ENCODE results near the gene LGI2.

The LGI2 gene

DNA sequence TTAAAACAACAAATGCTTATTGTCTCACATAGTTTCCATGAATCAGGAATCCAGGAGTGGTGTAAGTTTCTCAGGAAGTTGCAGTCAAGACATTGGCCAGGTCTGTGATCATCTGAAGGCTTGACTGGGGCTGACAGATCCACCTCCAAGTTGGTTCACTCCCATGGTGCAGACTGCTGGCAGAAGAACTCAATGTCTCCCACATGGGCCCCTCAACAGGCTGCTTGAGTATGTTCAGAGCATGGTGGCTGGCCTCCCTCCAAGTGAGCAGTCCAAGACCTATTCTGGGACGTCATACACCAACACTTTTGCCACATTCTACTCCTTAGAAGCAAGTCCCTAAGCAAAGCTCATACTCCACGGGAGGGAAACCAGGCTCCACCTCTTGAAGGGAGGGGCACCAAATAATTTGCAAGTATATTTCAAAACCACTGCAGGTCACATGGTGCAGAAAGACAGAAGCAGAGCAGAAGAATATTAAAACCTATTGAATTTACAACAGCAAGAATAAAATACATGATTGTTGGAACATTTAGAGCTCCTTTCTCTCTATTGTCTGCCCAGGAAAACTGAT is 35.3 kb downstream of the LGI2 start:
- no peak for DNase-seq

DNA sequence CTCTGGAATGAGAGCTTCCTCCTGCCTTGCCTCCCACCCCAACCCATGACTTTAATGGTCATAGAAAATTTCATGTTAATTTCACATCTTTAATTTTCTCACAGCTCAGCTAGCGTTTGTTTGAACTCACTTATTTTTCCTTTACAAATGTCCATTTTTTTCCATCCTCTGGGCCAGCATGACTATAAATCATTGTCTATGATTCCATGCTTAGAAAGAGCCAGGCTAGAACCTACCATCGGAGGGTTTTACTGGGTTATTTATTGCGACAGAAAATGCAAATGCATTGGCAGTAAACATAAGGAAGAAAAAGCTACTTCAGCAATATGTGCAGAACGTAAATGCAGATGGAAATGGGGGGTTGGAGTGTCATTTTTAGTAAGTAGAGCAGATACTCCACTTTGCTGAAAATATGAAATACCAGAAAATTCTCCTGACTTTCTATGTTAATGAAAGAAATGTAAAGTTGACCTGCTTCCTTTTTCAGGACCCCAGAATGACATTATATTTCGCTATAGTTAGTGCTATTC is 37.1 kb downstream of the LGI2 start:
- no peak for DNase-seq

DNA sequence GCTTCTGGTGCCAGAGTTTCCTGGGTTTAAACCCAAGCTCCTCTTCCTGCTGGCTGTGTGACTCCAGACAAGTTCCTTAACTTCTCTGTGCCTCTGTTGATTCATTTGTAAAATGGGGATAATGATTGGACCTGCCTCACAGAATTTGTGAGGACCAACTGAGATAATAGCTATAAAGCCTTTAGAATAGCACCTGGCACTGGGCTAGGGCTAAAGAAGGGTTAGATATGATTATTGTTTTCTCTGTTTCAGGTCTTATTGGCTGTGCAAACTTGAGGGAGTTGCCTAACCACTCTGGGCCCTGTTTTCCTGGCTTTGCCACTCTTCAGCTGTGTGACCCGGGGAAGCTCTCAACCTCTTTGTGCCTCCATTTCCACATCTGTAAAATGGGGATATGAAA is 37.8 kb downstream of the LGI2 start:
- DNase-seq: no peak

DNA sequence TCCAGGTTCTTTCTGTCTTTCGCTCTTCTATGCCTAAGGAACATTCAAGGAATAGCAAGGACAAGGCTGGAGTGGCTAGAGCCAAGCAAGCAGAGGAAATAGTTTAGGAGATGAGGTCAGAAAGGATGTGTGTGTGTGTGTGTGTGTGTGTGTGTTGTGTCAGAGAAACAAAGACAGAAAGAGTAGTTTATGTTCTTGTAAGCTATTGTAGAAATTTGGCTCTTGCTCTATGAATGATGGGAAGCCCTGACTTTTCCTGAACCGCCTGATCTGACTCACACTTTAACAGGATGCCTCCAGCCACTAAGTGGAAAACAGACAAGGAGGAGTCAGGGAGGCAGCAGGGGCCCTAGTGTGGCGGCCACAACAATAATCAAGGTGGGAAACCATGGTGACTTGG is 39.7 kb downstream of the LGI2 start:
- no peak for DNase-seq

DNA sequence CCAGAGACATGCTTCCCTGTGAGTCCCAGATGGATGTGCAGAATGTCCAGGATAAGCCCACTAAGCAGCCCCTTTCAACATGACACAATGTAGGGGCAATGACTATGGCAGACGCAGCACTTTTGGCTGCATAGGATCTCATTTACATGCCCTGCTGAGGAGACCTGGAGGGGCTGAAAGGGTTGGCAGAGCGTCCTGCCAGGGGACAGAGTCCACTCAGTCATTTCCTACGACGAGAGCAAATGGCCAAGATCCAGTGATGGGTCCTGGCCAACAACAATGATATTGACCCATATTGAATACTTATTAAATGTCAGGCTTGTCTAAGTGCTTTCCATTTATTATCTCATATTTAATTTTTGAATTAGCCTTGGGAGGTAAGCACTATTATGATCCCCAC is 41.4 kb downstream of the LGI2 start:
- DNase-seq: no peak

DNA sequence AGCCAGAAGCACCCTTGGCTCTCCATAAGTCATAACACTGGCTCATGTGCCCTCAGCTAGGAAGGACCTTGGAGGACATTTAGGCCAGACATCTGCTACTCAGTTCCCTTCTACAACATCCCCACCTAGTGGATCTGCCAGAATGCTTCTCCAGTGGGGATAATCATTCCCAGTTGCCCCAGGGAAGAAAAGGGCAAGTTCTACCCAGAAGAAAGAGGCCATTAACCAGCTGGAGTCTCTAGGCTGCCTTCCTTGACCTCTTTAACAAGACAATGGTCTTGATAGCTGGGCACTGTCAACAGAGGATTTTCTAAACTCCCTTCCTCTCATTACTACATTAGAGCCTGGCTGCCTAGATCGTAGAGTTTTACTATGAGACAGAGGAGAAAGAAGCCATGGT is 42.0 kb downstream of the LGI2 start:
- DNase-seq: no peak

DNA sequence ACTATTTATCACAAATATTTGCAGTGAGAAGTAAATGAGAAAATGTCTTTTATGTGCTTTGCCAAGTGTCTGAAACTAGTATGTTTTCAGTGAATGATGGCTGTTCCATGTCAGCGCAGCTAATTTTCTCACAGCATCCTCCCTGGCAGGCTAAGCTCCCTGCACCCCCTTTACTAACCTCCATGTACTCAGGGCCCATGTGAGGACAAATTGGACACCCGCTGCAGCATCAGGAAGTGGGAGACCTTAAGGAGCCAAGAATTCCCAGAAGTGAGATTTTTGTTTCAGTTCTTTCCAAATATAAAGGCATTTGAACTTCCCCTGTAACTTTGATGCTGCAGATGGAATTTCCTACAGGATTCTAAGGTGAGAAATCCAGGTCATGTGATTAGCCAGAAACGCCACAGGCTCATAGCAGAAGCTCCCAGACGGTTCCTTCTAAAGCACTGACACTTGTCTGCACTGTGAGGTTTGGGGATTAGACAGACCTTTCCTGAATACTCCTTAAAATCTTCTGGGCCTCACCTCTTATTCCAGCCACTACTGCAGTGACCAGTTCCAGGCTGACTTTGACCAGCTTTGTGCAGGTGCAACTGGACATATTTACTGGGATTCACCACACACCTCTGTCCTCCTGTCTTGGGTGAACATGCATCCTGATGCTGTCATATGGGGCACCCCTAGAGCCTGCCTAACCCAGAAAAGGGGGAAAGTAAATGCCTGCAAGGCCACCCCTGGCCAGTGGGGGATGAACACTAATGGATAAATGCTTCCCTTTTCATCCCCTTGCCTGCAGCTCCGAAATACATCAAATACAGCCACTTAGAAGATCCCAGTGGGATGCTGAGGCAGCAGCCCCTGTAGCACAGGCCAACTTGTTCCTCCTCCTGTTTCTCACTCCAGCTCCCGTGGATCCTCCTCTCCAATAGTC is 45.9 kb downstream of the LGI2 start:
- no peak for DNase-seq

DNA sequence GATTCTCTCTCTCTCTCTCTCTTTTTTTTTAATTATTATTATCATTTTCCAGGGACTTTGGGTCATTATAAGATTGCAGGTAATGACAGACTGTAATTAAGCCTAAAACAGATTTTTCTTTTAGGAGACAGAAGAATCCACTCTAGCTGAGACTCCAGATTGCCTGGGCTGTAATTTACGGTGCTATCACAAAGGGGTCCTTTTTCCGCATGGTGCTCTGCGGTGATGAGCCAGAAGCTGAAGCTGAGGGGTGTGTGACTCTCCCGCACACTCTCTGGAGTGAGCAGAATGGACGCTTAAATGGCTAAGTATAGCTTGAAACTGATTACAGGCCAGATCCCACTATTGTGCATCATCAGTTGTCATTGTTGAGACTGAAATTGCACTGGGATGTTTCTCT is 50.0 kb downstream of the LGI2 start:
- no peak for DNase-seq

DNA sequence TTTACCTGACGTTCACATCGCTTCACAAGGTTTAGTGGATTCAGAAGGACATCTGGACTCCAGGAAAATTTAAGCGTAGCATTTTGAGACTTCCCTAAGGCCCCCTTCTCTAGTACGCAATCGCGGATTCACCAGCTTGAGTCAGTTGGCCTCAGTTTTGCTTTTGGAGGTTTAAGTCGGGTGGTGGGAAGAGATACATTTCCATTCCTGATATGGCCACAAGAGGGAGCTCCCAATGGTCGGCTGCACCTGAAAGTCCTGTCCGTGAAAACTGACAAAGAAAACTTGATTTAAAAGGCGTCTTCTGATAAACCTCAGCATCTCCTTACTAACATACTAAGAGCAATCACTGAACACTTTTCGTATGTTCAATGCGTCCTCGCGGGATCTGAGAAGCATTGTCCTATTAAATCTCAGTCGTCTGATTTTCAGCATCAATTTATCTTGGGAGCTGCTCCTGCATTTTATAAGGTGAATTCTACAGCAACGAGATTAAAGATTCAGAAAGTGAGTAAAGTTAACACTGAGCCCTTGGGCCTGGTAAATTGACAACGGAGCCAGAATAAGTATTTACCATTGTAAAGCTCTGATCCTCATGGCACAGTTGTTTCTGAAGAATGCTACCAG is 50.6 kb downstream of the LGI2 start:
- DNase-seq: peak; percentile 60

DNA sequence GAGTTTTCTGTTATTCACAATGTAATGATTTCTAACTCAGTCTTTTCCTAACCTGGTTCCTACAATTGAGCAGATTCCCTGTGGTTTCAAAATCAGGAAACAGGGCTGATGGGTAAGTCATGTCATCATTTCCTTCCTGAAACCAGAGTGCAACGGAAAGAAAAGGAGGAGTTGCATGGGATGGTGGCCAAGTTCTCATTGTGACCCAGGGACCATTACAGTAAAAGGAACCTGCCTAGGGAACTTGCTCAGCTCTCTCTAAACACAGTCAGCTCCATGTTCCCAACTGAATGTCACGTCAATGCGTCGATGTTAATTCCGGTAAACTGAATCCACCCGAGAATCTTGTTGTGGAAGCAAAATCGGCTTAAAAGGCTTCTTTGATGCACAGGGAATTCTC is 51.2 kb downstream of the LGI2 start:
- peak; percentile 42 for DNase-seq

DNA sequence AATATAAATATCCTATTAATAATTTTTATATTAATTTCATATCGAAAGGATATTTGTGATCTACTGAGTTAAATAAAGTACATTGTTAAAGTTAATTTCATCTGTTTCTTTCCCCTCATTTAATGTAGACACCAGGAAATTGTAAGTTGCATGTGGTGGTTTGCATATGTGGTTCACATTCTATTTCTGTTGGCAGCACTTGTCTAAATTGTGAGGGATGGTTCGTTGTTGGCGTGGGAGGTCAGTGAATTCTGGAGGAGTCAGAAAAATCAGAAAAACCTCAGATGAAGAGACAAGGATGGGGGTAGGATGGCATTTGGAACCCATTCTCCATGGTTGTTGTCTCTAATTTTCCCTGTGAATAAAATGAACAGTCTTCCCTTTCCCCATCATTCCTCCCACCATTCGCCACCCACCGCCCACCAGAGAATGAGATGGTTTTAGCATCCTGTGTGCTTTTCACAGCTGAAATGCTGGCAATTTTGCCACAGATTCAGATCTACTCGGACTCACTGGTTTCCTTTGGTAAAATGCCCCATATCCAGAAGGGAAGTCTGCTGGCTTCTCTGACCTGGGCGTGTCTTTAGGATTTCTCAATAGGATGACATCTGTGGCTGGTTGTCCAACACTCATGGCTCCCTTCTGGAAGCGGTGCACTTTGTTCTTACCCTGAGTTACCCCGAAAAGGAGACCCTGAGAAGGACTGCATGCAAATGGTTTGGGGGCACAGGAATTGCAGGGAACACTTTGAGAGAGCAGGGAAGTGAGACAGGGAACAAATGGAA is 52.3 kb downstream of the LGI2 start:
- DNase-seq: no peak

DNA sequence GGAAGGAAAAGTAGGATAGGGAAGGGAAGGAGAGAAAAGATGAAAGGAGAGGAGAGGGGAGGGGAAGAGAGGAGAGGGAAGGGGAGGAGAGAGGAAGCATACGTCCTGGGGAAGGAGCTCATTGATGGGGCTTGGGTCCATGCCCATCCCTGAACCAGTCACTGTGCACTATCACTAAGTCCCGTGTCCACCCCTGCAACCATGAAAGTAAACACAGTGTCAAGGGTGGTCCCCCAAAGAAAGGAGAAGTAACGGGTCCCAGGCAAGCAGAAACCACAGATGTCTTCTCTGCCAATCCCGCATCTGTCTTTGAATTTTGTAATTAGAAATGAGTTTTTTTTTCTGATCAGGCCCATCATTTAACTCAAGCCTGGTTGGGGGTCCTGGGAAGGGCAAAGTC is 55.2 kb downstream of the LGI2 start:
- DNase-seq: no peak

DNA sequence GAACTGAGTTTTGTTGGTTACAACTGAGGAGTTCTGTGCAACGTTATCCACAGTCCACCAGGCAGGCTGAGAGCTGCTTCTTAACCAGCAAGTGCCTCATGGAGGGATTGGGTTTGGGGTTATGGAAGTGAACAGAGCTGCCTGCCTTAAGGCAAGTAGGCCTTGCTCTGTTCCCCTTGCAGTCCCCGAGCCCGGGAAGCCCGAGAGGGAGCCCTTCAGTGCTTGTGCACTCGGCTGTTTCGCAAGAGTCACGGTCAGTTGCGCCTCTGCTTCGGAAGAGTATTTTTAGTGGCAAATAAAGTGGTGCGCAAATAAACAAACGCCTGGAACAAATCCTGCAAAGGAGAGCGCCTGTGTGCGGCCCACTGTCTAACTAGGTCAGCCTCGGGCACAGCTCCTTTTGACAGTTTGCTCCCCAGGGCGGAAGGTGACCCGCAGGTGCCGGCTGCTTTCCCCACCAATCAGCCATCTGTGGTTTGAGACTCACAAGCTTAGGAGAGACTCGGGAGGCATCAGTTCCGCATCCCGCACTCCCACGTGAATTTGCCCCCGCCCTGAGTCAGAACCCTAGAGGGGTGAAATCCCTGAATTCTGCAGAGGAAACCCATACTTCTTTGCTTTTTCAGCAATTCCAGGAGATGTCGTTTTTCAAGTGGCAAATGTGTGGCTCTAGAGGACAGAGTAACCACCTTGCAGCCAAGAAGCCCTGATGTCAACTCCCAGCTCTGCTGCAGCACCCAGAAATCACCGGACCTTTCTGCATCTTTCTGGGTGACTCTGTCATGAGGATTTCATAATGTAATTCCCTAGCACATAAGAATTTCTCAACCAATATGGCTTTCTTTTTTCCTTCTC is 56.8 kb downstream of the LGI2 start:
- DNase-seq: peak; percentile 23

DNA sequence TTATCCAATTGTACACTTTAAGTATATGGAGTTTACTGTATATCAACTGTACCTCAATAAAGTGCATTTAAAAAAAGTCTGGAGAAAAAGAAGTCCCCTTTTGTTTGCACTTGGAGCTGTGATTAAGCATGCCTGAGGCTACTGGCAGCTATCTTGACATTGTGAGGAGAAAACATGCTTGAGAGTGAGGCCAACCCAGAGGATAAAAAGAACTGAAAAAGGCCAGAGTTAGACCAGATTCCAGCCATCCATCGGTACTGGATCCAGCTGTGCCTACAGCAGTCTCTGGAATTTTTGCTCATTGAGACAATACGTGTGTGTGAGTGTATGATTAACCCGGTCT is 57.4 kb downstream of the LGI2 start:
- no peak for DNase-seq

DNA sequence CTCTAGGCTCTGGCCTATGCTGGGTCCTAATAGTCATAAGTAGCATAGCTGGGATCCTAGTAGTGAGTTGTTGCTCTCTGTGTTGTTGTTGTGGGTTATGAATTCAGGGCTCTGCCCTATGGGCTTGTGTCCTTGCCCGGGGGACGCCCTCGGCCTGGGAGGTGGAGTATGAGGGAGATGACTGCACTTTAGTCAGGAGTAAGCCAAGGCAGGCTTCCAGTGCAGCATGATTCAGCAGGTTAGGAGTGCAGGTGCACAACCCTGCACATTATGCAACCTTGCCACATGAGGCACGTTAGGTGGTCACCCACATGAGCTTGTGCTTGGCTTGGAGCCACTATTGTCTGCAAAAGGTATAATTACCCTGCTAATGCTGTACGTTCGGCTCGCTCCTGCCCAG is 59.6 kb downstream of the LGI2 start:
- DNase-seq: no peak

DNA sequence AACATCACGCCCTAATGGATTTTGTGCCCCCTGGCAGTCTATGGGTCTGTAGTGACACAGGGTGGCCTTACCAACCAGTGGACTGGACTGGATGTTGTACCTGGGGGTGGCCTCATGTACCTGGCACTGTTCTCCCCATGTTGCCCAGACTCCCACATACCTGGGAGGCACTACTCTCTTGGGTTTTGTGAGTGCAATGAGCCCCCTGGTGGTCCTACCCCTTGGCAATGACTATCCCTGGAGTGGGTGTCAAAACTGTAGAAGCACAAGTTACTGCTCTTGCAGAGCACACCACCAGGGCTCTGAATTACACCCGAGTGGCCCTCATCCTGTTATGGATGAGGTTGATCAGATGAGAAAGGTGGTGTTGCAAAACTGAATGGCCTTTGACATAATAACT is 60.1 kb downstream of the LGI2 start:
- no peak for DNase-seq

DNA sequence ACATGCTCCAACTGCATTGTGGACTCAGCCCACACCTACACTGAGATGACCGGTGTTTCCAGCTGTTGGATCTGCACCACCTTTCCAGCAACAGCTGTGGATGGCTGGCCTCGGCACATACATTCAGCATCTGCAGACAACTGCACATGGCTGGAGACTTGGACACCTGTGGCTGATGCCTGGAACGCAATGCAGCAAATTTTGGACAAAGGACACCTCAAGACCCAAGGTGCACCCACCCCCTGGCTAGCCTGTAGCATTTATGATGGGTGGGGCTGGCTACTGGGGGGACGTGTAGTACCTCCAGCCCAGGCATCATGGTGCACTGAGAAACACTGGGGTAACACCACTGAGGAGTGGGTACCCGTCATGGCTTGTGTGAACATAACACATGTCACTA is 60.6 kb downstream of the LGI2 start:
- no peak for DNase-seq

DNA sequence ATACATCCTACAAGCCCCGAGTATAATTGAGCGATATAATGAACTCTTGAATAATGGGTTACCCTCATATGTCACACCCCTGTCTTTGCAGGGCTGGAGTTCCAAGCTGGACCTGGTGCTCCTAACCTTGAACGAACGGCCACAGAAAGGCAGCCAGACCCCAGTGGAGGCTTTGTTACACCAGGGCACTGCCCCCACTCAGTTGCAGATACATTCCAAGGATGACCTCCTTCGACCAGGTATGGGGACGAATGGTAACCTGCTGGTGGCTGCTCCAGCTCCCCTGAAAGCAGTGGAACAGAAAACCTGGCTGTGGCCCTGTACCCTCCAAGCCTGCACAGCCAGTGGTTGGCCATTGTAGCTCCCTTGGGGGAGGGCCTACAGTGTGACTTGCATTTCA is 61.3 kb downstream of the LGI2 start:
- DNase-seq: no peak

DNA sequence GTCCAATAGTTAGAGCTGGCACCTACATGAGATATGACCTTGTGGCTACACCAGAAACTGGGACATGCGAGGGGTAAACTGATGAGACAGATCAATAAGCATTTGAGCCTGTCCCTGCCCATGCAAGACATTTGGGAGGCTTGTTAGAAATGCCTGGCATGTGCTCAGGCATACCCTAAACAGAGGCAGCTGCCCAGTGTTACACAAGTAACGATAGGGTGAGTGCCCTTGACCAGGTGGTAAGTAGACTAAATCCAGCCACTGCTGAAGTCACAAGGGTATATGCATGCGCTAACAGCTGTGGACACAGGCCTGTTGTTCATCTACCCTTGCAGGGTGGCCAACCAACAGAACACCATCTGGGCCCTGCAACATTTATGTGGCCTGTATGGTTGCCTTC is 61.8 kb downstream of the LGI2 start:
- no peak for DNase-seq

DNA sequence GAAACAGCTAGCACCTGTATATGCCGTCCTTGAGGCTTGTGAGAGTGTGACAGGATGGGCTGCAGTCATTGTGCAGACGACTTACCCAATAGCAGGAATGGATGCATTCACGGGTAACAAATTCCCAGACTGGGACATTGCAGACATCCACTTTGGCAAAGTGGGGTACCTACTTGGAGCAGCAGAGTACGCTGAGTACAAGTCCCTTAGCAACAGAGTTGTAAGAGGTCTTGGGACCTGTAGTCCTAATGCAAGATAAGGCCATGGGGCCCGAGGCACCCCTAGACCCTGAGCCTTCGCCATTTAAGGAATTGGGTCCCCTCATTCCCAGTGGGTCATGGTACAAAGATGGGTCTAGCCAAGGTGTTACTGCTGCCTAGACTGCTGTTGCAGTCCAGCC is 62.5 kb downstream of the LGI2 start:
- DNase-seq: no peak

DNA sequence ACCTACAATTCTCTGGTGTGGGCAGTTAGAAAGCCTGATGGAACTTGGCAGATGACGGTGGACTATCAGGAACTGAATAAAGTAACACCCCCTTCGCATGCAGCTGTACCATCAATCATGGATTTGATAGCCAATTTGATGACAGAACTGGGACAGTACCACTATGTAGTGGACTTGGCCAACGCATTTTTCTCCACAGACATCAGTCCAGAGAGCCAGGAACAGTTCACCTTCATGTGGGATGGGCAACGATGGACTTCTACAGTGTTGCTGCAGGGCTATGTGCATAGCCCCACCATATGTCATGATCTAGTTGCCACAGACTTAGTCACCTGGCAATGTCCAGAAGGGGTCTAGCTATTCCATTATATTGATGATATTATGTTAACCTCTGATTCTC is 63.4 kb downstream of the LGI2 start:
- DNase-seq: no peak

DNA sequence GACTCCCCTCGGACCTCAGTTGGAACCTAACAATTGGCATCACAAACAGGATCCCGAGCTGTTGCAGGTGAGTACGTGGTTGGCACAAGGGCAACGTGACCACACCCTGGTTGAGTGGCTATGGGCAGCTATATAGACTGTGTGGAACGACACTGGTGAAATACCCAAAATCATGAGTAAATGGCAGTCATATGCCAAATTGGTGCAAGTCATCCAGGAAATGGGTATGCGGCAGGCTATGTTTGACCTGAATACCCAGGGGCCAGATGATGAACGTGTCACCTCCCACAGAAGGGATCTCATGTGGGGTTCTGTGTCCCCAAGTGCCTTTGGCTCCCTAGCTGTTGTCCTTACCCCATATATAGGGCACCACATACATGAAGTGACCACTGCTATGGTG is 64.7 kb downstream of the LGI2 start:
- DNase-seq: no peak
